Right ventricle myocardium superior (tissue), 1 donor: Measurements from ENCODE around the gene VWA8. TPM values are rescaled to one million over a fixed set of nuclear protein-coding genes. Genes with fewer than 3 reads are reported as not detected.
"Not testable (repeated sequence)": the region's sequence is repeated elsewhere in the genome, so short reads cannot be mapped to it uniquely, and the experiment has no call there.

ENCODE experiments used
- ATAC-seq: fragments of 200-7000 bp; cut with Tn5 transposase; one replicate; pipeline ENCODE4 v1.9.1; 2020; ENCODE audit warnings: mild to moderate bottlenecking; ENCODE audit not compliant: poor library complexity
- DNase-seq: peaks from one replicate; pipeline ENCODE4 v3.0.0-alpha.2; 2020
- intact Hi-C: fragments of 100-400 bp; cut with DNase I; formaldehyde crosslinking; loops from one replicate; pipeline ENCODE4 v1.11.2; 2022
- total RNA-seq: library from RNA; stranded (reverse); fragmentation: NEBNext Ultra II Directional; extraction: Animal tissue kit (Norgen Biotek cat#: 25700); gene quantifications from one replicate; pipeline ENCODE4 v1.2.1, GENCODE V29; 2021
- donor health status: DM: no; HTN: yes; CAD: no; lungs with severe emphysema.

Gene VWA8
- total RNA-seq, 1 donor from 2014 or later, result 40.3 TPM

DNA sequence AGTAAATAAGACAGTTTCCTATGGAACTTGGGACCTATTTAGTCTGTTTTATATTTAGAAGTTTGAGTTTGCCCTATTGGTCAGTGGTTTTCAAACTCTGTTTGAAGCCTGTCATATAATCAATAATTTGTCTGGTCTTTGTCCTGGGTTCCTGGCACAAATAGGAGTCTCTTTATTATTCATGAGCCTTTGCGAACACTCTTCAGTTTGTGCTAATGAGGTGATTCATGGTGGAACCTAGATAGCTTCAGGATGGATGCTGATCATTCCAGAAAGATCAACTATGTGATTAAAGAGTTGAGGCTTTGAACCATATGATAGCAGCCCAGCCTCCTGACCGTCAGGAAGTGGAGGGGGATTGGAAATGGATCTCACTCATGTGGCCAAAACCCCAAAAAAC, 10.0 kb upstream of the VWA8 start:
- intact Hi-C loops, result no loop called here
- ATAC-seq (no peak), DNase-seq (no peak)

DNA sequence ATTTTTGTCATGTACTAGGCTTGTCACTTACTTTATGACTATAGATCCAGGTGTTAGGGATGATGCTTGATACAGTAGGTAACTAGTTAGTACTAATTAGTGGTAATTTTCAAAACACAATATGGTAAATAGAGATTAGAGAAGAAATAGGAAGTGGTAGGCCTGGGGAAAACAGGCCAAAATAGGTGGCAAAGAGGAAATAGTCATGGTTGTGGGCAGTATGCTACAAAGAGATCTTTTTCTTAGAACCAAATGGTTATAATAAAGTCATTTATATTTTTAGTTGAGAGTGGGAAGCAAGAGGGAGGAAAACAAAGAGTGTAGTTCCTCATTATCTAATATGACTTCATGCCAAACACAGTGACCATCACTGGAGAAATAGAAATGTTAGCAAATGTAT, 9.1 kb upstream of the VWA8 start:
- no peak for ATAC-seq
- intact Hi-C loops, result no loop called here

DNA sequence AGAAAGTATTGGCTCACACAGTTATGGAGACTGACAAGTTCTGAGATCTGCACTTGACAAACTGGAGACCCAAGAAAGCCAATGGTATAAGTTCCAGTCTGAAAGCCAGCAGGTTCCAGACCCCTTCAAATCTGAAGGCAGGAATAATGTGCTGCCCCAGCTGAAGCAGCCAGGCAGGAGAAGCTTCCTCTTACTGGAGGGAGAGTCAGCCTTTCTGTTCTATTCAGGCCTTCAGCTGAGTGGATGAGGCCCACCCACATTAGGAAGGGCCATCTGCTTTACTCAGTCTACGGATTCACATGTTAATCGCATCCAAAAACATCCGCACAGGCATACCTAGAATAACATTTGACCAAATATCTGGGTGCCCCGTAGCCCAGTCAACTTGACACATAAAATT, 8.2 kb upstream of the VWA8 start:
- ATAC-seq (no peak), DNase-seq (no peak)
- intact Hi-C loops, result no loop called here

More for the DNA sequence above, 9.1 kb upstream of the VWA8 start:
- DNase-seq, result no peak

DNA sequence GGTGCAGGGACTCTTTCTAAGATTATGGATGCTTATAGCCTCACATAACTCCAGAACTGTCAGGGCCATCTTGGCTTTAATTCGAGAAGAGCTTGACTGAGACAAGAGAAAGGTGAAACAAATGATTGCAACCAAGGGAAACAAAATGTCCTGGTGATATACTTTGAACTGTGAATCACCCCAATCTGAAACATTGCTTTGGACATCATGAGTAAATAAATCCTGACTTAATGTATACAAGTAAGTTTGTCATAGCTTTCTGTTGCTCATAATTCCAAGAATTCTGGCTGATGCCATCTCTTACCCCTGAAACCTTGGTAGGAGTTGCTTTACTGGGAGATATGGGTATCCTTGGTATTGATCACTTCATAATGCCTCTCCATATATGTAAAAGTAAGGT, 5.8 kb upstream of the VWA8 start:
- DNase-seq (no peak), ATAC-seq (no peak)
- intact Hi-C loops, result no loop called here

DNA sequence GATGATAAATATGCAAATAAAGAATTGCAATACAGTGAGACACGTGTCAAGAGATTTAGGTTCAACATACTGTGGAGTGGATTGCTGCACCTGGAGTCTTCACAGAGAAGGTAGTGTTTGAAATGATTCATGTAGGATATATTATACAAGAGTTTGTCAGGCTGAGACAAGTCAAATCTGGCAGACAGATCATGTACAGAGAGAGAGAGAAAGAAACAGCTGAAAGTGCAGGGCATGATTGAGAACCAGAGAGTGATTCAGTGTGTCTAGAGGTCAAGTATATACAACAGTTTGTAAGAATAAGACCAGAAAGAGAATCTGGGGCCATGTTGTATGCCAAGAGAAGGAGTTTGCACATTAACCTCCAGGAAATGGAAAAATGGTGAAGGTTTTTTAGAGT, 2.1 kb upstream of the VWA8 start:
- ATAC-seq, result no peak
- no peak for DNase-seq
- intact Hi-C loops, result no loop called here

DNA sequence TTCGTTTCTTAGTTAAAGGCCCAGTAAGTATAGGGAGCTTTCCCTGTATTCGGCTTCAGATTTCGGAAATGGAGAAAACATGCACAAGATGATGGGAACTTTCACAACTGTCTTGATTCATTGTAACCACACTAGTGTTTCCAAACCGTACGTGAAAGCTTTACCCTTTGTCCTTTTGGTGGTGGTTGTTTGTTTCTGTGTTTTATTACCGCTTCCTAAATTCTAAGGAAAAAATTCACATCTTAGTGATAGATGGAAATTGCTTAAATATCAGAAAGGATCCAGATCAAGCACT, 504 bp upstream of the VWA8 start:
- DNase-seq, result no peak
- intact Hi-C loops, result no loop called here
- ATAC-seq, result peak; percentile 1

DNA sequence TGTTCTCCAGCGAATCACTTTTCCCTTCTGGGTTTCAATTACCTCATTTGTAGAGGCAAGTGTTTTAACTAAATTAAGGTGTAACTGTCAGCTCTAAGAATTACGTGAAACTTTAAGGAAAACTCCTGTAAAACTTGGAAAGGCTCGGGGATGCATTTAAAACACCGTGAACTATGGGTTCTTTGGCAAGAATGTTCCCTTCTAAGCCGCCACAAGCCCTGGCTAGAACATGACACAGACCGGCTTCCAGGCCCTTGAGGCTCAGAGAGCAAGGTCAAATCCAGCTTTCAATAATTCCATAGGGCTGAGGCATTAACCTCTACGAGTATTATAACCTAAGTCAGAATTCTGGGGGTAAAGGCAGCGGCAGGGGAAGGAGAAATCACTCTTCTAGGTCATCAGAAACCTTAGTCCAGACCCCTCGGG, 685 bp downstream of the VWA8 start:
- ATAC-seq, result peak; percentile 76
- intact Hi-C loops, result no loop called here

DNA sequence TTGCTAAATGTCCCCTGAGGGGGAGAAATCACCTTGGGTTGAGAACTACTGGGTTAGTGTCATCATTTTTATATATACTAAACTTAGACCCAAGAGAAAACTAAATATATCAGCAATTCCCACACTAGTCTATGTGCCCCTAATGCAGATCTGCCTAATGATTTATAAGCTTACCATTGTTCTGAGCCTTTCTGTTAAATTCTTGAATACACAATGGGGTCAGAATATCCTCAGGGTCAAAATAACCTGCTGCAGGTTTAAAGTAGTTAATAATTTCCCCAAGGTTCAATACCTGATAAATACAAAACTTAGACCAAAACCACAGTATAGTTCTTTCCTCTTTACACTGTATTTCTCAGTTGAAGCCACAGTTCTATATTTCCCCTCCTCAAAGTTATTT, 4.6 kb downstream of the VWA8 start:
- intact Hi-C loops, result no loop called here
- ATAC-seq (no peak), DNase-seq (no peak)

More for the DNA sequence above, 685 bp downstream of the VWA8 start:
- DNase-seq, result peak; percentile 47

DNA sequence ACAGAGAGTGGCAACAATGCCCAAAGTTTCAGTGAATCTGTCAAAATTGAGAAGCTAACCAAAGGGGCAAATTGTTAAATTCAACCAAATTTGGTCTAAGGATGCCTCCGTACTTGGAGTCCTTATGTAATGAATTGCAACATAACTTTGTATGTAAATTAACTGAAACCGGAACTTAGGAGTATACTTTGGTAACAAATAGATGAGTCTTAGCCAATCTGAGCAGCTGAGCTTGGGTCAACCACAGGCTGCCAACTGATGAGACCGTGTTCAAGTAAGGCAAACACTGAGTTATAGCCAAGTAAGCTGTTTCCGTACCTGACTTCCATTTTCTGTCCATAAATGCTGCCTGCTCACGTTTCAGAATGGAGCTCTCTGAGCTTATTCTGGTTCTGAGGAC, 5.3 kb downstream of the VWA8 start:
- DNase-seq (no peak), ATAC-seq (no peak)
- intact Hi-C loops, result no loop called here

DNA sequence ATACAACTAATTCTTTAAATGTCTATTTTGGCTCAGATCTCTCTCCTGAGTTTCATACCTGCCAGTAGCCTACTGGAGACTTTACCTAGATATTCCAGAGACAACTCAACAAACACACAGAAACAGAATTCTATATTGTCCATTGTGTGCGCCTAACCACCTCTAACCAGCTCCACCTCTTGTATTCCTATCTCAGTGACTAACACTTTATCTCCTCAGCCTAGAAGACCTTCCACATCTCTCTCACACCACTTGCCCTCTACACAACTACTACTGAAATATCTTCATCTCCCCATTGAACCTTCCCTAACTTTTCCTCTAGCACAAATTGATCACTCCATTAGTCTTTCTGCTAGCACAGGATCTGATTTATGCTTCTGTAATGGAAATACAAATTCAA, 6.7 kb downstream of the VWA8 start:
- ATAC-seq, result no peak

DNA sequence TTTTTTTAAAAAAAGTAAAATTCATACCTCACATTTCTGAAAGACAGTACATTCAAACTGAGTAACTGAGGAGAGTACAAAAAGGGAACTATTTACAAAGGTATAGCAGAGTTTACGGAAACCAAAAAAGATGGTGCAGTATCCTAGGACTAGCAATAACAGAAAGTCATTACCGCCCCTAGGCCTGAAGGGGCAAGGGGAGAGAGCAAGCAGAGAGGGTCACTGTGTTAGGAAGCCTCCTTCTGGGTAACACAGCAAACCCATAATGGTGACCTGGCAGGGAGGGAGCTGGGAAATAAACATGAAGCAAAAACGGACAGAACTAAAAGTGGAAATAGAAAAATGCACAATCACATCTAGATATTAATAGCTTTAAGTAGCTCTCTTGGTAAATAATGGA, 8.2 kb downstream of the VWA8 start:
- no peak for DNase-seq
- intact Hi-C loops, result no loop called here
- ATAC-seq, result no peak

More for the DNA sequence above, 6.7 kb downstream of the VWA8 start:
- DNase-seq, result no peak
- intact Hi-C loops, result no loop called here

DNA sequence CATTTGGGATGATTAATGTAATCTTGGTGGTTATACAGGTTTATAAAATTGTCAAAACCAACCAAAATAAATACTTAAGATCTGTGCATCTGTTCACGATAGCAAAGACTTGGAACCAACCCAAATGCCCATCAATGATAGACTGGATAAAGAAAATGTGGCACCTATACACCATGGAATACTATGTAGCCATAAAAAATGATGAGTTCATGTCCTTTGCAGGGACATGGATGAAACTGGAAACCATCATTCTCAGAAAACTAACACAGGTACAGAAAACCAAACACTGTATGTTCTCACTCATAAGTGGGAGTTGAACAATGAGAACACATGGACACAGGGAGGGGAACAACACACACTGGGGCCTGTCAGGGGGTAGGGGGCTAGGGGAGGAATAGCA, 11.8 kb downstream of the VWA8 start:
- ATAC-seq, intact Hi-C loops, DNase-seq: not testable (repeated sequence)

DNA sequence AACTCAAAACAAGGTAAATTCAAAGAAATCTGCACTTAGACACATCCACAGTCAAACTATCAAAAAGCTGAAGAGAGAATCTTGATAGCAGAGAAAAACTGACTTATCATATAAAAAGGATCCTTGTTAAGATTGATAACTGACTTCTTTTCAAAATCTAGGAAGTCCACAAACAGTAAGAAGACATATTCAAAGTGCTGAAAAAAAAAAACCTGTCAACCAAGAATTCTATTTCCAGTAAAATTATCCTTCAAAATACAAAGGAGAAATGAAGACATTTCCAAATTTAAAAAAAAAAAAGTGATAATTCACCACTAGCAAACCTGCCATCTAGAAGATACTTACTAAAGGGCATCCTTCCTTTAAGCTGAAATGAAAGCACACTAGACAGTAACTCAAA, 15.0 kb downstream of the VWA8 start:
- ATAC-seq (no peak), DNase-seq (no peak)
- intact Hi-C loops, result no loop called here

DNA sequence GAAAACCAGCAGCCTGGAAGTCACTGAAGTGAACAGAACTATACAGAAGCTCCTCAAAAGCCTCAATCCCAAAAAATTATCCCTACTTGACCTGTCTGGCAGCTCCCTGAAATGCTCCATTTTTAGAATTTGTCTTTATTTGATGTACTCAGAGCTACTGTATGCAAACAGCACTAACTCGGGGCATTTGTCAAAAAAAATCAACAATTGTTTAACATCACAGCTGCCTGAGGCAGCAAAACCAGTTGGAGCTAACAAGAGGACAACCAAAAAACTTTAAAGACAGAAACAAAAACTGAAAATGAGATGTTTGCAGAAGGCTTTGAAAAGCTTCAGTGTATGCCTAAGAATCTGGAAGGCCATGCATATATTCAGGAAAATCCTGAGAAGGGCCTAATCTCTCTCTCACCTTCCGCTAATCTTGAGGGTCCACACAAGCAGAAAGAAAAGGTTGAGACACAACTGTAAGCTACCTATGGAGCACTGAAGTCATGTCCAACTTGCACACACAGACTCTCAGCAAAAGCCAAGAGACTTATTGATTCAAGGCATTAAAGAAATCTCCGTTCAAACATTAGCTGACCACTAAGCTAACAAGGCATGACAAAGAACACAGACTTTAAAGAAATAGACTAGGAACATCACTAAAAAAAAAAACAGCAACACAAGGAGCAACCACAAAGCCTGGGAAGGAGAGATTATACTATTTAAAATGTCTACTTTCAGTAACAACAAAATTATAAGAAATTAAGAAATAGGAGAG, 16.1 kb downstream of the VWA8 start:
- intact Hi-C loops, result no loop called here
- no peak for ATAC-seq

DNA sequence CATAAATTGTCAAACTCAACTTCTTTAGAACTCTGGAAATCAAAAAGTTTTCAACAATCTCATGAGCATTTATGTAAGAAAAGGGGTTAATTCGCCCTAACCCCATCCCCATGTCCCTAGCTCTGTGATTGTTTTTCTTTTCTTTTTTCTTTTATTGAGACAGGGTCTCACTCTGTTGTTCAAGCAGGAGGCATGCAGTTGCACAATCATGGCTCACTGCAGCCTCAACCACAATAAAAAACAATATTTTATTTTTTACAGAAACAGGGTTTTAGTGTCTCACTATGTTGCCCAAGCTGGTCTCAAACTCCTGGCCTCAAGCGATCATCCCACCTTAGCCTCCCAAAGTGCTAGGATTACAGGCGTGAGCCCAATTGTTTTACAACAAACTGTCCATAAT, 16.7 kb downstream of the VWA8 start:
- intact Hi-C loops, result no loop called here
- no peak for DNase-seq
- ATAC-seq, result no peak

More for the DNA sequence above, 16.1 kb downstream of the VWA8 start:
- no peak for DNase-seq

DNA sequence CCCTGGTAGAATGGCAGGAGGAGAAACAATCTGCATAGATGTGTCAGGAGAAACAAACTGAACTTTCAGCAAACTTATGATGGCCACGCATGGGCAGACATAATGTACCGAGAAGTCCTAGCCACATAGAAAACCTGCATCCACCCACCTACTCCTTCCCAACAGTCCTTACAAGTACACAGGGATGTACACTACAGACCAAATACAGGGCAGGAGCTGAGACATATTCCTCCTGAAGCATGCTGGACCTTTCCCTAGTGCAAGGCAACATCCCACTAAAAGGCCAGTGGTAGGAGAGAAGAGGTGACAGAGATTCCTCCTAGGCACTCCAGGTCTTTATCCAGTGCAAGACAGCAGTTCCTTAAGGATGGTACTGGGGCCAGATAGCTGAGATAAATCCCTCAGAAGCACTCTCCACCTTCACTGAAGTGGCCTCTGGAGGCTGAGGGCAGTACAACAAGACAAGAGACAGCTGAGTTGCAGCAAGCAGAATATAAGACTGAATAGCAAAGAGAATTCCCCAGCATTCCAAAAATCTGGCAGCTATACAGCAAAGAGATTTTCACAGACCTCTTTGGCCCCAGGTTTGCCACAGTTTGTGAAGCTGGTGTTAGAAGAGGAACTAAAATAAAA, 18.3 kb downstream of the VWA8 start:
- intact Hi-C loops, result no loop called here
- no peak for DNase-seq

DNA sequence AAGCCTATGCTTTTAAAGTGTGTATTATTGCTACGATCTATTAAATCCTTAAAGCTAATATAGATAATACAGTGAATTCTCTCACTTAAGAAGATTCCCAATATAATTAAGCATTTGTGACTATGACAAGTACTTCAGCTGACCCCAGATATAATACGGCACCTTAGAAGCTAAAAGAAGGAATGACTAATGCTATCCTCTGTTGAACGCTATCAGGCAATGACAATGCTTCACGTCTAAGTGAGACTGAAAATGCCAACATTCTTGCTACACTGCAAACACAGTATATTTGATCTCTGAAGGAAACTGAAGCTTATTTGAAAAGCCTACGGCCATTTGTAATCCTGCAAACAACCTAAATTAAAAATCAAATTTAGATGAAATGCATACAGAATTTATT, 19.7 kb downstream of the VWA8 start:
- intact Hi-C loops, result no loop called here
- ATAC-seq, result peak; percentile 76
- DNase-seq, result no peak

More for the DNA sequence above, 18.3 kb downstream of the VWA8 start:
- peak; percentile 56 for ATAC-seq

DNA sequence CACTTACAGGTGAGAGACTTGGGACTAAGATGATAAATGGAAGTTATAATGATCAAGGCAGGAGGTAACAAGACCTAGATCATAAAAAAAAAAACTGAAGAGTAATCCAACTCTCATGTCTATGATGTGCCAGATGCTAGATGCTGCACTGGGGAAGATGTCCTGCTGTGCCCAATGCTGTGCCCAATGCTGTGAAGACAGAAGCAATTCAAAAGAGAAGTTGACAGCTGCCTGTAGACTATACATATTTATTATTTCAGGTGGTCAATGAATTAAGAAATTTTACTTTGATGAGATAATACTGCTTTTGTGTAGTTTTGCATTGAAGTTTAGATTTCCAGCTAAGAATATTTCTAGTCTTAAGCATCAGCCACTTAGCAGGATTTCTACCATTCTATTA, 21.5 kb downstream of the VWA8 start:
- intact Hi-C loops, result no loop called here
- DNase-seq (no peak), ATAC-seq (no peak)

DNA sequence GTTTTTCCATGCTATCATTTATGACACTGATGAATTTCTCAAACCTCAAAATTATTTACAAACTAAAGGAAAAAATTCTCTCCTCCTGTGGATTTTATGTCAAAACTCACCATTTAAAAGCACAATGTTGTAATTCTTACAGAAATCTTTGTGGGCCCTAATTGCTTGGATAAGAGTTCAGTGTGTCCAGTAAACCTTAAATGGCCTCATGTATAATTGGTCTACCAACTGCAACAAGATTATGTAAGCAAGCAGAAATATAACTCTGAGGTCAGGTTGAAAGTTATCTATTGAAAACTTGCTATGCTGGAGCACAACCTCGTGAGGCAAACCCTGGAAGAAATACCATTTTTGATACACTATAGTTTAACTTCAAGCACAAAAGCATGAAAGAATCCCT, 22.0 kb downstream of the VWA8 start:
- intact Hi-C loops, result no loop called here

DNA sequence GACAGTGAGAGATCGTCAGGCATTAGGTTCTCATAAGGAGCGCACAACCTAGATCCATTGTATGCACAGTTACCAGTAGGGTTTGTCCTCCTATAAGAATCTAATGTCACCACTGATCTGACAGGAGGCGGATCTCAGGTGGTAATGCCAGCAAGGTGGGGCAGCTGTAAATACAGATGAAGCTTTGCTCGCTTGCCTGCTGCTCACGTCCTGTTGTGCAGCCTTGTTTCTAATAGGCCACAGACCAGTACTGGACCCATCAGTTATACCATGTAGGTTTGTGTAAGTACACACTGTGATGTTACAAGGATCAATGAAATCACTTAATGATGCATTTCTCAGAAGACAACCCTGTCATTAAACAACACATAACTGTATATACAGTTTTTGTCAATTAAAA, 23.5 kb downstream of the VWA8 start:
- intact Hi-C loops, result no loop called here
- DNase-seq (no peak), ATAC-seq (no peak)

More for the DNA sequence above, 22.0 kb downstream of the VWA8 start:
- DNase-seq (no peak), ATAC-seq (peak; percentile 51)

DNA sequence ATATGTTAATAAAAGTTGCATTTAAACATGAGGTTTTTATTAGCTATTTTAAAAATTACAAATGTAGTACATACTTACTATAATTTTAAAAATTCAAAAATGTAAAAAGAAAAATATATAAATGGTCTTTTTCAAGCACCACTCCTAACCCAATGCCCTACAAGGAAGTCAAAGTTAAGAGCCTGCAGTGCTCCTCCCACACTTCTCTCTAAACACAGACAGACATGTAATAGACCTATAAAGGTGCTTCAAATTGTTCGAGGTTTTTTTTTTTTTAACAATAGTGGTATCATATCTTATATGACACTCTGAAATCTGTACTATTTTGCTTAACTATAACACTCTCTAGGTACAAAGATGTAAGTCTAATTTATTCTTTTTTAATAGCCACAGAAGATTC, 25.4 kb downstream of the VWA8 start:
- no peak for ATAC-seq
- intact Hi-C loops, result no loop called here

More for the DNA sequence above, 25.4 kb downstream of the VWA8 start:
- DNase-seq, result no peak
